PC-3 (cell line): ENCODE data around the gene PABPC1L.

Source experiments
- CTCF ChIP-seq: fragments of 300-600 bp; sonication (generic); conservative IDR thresholded peaks from 2 replicates; pipeline ENCODE4 v1.5.1; 2017; ENCODE audit warnings: antibody characterized with exemption, low read depth, mild to moderate bottlenecking, low read length
- EZH2 ChIP-seq: fragments of 300-600 bp; sonication (generic); IDR thresholded peaks from one replicate; pipeline ENCODE4 v1.6.1; 2017; ENCODE audit warnings: antibody characterized with exemption, mild to moderate bottlenecking, low read length; ENCODE audit not compliant: unreplicated experiment
- EZH2phosphoT487 ChIP-seq: fragments of 300-600 bp; sonication (generic); IDR thresholded peaks from 2 replicates; pipeline ENCODE4 v1.6.1; 2018; ENCODE audit warnings: mild to moderate bottlenecking, antibody characterized with exemption, low read length, borderline replicate concordance

- no peak for TF ChIP-seq EZH2
- TF ChIP-seq CTCF: no peak
- no peak for TF ChIP-seq EZH2phosphoT487
These were observed 7.5 kb downstream of the PABPC1L start for GRCh38 chr20:44917399-44917798.
